MM.1S (cell line): Measurements from ENCODE around the gene TBC1D9B.

Experiments
- CTCF ChIP-seq: fragments of 300-600 bp; sonication (generic); IDR thresholded peaks from 2 replicates; pipeline ENCODE4 v1.5.1; 2016; ENCODE audit warnings: antibody characterized with exemption, low read length, mixed read lengths
- EZH2 ChIP-seq: fragments of 300-600 bp; sonication (generic); optimal IDR thresholded peaks from 2 replicates; pipeline ENCODE3; 2017; ENCODE audit warnings: low read depth, mild to moderate bottlenecking, antibody characterized with exemption, low read length, mixed read lengths
- EZH2phosphoT487 ChIP-seq: fragments of 300-600 bp; sonication (generic); IDR thresholded peaks from 2 replicates; pipeline ENCODE4 v1.6.1; 2018; ENCODE audit warnings: antibody characterized with exemption, low read length

GRCh38 chr5:179893958-179894895 is 13.5 kb downstream of the TBC1D9B start:
- no peak for TF ChIP-seq CTCF
- no peak for TF ChIP-seq EZH2phosphoT487
- TF ChIP-seq EZH2 = no peak
